HG03060 (cell line): Measurements from ENCODE around the gene USP34.
"Not testable (repeated sequence)": the region's sequence is repeated elsewhere in the genome, so short reads cannot be mapped to it uniquely, and the experiment has no call there.

ENCODE experiments used
- ATAC-seq: cut with Tn5 transposase; IDR thresholded peaks from one replicate; pipeline ENCODE4 v1.9.1; 2021; ENCODE audit warnings: low read depth, moderate number of reproducible peaks; ENCODE audit not compliant: unreplicated experiment

The USP34 gene, protein sequence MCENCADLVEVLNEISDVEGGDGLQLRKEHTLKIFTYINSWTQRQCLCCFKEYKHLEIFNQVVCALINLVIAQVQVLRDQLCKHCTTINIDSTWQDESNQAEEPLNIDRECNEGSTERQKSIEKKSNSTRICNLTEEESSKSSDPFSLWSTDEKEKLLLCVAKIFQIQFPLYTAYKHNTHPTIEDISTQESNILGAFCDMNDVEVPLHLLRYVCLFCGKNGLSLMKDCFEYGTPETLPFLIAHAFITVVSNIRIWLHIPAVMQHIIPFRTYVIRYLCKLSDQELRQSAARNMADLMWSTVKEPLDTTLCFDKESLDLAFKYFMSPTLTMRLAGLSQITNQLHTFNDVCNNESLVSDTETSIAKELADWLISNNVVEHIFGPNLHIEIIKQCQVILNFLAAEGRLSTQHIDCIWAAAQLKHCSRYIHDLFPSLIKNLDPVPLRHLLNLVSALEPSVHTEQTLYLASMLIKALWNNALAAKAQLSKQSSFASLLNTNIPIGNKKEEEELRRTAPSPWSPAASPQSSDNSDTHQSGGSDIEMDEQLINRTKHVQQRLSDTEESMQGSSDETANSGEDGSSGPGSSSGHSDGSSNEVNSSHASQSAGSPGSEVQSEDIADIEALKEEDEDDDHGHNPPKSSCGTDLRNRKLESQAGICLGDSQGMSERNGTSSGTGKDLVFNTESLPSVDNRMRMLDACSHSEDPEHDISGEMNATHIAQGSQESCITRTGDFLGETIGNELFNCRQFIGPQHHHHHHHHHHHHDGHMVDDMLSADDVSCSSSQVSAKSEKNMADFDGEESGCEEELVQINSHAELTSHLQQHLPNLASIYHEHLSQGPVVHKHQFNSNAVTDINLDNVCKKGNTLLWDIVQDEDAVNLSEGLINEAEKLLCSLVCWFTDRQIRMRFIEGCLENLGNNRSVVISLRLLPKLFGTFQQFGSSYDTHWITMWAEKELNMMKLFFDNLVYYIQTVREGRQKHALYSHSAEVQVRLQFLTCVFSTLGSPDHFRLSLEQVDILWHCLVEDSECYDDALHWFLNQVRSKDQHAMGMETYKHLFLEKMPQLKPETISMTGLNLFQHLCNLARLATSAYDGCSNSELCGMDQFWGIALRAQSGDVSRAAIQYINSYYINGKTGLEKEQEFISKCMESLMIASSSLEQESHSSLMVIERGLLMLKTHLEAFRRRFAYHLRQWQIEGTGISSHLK (N-terminal part only)

DNA sequence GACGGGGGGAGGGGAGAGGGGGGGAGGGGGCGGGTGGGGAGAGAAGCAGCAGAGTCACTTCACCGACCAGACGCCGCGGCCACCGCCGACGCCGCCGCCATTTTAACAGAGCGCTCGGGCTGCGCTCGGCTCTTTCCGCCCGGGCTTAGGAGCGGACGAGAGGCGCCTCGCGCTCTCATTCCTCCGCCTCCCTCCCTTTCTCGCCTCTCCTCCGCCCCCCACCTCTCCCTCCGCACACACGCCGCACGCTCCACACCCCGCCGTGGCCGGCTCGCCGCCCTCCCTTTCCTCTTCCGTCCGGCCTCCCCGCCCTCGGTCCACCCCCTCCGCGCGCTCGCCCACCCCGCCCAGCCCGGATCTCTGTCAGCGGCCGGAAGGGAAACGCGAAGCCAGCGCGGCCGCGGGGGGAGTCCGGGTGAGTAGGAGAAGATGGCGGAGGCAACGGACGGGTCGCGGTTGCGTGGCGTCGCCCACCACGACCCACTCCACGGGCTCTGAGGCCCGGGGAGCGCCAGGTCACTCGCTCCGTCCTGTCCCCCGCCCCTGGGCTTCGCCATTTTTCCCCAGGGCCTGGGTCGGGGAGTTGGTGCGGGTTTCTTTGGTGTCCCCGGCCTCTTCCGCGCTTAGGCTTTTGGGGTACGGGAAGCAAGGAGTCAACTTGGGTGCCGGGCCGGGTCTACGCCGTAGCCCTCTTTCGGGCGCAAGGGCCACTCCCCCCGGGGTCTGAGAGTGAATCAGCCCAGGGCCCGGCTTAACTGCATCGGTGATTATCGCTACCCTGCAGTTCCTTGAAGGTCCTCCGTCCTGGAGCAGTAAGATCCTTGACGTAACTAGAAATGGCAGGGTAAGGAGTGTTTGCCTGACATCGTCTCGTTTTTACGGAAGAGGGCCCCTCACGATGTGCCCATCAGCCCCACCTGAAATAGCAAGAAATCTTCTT lies at the start of gene USP34:
Gene USP34, minus strand, starts transcription at position 123 of the 940 bp plus-strand sequence. CDS start 395 bp downstream, outside the sequence.
- no peak for ATAC-seq

DNA sequence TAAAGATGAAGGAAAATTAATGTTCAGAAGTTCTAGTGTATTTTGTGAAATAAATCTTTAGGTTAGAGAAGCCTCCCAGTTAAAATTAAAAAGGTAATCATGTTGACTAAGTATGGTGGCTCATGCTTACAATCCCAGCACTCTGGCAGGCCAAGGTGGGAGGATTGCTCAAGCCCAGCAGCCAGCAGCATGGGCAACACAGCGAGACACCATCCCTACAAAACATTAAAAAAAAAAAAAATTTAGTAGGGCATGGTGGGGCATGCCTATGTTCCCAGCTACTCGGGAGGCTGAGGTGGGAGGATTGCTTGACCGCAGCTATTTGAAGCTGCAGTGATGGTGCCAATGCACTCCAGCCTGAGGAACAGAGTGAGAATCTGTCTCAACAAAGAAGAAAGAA lies 49.4 kb upstream of the USP34 start:
- ATAC-seq, result no peak

DNA sequence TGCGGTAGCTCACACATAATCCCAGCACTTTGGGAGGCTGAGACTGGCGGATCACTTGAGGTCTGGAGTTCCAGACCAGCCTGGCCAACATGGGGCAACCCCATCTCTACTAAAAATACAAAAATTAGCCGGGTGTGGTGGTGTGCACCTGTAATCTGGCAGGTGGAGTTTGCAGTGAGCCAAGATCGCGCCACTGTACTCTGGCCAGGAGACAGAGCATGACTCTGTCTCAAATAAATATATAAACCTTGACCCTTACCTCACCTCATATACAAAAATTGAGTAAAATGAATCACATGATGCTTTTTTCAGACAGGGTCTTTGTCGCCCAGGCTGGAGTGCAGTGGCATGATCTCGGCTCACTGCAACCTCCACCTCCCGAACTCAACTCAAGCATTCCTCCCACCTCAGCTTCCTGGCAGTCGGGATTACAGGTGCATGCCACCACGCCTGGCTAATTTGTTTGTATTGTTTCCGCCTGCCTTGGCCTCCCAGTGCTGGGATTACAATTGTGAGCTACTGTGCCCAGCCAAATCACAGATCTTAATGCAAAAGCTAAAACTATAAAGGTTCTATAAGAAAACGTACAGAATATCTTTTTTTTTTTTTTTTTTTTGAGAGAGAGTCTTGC lies 42.0 kb upstream of the USP34 start:
- no peak for ATAC-seq

DNA sequence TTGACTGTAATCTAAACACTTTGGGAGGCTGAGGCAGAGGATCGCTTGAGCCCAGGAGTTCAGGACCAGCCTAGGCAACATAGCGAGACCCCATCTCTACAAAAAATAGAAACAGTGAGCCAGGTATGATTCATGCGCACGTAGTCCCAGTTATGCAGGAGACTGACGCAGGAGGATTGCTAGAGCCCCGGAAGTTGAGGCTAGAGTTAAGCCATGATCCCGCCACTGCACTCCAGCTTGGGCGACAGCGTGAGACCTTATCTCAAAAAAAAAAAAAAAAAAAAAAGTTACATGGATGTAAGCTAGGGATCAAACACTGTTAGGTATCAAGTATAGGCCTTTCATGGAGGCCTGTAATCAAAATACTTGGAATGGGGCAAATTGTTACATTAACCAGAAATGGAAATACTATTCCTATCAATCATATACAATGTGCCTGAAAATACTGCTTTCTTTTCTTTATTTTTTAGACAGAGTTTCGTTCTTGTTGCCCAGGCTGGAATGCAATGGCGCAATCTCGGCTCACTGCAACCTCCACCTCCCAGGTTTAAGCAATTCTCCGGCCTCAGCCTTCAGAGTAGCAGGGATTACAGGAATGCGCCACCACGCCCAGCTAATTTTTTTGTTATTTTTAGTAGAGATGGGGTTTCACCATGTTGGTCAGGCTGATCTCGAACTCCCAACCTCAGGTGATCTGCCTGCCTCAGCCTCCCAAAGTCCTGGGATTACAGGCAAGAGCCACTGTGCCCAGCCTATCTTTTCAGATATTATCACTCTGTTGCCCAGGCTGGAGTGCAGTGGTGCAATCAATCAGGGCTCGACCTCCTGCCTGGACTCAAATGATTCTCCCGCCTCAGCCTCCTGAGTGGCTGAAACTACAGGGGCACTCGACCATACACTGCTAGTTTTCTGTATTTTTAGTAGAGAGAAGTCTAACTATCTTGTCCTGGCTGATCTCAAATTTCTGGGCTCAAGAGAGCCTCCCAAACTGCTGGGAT lies 40.1 kb upstream of the USP34 start:
- ATAC-seq, result no peak

DNA sequence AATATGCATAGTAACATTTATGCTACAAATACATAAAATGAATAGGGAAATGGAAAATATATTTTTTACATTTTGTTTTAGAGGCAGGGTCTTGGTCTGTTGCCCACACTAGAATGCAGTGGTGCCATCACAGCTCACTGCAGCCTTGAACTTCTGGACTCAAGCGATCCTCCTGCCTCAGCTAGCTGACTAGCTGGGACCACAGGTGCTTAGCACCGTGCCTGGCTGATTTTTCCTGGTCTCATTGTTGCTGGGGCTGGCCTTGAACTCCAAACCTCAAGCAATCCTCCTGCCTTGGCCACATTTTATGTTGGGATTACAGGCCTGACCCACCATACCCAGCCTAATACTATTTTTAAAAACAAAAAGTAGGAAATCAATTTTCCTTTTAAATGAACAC lies 34.1 kb upstream of the USP34 start:
- ATAC-seq, result no peak

DNA sequence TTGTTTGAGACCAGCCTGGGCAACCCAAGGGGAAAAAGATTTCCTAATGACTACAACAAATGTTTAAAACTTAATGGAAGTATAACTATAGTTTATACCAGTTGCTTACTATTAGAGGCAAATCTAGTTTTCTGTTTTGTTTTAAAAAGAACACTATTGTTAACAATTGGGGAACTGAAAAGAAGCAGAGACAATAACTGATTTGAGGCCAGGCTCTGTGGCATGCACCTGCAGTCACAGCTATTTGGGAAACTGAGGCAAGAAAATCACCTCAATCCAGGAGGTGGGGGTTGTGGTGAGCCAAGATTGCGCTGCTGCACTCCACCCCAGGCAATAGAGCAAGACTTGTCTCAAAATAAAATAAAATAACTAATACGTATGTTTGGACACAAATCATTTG lies 28.2 kb upstream of the USP34 start:
- no peak for ATAC-seq

DNA sequence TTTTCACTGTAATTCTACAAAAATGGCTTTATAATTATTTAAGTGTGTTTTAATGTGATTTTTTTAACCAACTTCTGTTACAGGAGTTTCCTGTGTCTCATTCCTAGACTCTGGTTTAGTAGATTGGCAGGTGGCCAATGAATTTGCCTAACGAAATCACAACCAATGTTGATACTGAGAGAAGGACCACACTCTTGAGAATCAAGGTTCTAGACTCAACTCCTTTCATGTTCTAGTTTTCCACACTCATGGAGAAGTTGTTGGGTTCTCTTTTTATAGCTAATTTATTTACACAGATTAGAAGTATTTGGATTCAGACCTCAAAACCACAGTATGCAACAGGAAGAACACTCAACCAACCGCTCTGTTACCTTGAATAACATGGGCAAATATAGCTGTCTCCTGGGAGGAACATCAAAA lies 22.6 kb upstream of the USP34 start:
- no peak for ATAC-seq

DNA sequence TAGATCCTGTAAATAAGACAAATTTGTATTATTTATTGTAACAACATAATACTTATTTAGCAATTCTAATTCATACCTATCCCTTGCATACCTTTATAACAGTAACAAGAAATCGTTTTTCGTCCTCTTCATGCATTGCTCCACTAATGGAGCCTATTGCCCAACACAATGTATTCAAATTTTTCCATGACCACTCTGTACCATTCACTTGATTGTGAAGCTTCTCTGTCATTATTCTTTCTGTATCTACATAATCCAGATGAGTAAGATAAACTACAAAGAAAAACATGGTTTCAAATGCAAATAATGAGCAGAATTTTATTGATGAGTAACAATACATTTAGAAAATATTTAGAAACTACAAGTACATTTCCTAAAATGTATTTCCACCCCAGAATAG lies 21.6 kb upstream of the USP34 start:
- ATAC-seq, result no peak

DNA sequence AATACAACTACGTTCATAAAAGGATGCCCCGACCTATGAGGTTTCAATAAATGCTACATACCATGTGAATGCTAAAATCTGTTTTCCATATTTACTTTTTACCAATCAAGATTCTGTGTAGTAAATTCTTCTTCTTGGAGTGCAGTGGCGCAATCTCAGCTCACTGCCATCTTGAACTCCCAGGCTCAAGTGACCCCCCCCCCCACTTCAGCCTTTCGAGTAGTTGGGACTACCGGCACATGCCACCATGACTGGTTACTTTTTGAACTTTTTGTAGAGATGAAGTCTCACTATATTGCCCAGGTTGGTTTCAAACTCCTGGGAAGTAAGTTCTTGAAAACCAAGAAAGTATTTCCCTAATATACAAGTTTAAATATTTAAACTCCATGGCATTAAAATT lies 14.4 kb upstream of the USP34 start:
- no peak for ATAC-seq

DNA sequence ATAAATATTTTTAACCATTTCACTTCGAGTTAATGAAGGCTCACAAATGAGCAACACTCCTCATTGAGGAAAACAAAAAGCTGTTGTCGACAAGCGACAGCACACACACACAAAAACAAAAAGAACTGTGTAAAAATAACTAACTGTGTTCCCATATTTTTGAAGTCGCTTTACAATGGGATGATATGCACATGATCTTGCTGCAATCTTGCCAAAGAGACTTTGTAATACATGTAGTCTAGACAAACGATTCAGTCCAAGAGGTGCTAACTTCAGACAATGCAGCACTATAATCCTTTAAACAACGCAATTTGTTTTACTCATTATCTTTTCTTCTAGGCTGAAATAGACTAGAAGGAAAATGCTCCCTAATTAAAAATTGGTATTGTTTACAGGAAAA lies 7.2 kb upstream of the USP34 start:
- no peak for ATAC-seq

DNA sequence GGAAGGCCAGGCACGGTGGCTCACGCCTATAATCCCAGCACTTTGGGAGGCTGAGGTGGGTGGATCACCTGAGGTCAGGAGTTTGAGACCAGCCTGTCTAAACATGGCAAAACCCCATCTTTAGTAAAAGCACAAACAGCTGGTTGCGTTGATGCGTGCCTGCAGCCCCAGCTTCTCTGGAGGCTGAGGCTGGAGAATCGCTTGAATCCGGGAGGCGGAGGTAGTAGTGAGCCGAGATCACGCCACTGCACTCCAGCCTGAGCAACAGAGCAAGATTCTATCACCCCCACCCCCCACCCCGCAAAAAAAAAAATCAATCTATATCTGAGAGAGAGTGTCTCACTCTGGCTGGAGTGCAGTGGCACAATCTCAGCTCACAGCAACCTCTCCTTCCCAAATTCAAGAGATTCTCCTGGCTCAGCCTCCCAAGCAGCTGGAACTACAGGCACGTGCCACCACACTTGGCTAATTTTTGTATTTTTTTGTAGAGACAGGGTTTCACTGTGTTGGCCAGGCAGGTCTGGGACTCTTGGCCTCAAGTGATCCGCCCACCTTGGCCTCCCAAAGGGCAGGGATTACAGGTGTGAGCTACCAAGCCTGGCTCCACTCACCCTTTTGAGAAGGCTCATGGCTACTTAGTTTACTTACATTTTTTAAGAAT lies 6.2 kb upstream of the USP34 start:
- ATAC-seq, result not testable (repeated sequence)

DNA sequence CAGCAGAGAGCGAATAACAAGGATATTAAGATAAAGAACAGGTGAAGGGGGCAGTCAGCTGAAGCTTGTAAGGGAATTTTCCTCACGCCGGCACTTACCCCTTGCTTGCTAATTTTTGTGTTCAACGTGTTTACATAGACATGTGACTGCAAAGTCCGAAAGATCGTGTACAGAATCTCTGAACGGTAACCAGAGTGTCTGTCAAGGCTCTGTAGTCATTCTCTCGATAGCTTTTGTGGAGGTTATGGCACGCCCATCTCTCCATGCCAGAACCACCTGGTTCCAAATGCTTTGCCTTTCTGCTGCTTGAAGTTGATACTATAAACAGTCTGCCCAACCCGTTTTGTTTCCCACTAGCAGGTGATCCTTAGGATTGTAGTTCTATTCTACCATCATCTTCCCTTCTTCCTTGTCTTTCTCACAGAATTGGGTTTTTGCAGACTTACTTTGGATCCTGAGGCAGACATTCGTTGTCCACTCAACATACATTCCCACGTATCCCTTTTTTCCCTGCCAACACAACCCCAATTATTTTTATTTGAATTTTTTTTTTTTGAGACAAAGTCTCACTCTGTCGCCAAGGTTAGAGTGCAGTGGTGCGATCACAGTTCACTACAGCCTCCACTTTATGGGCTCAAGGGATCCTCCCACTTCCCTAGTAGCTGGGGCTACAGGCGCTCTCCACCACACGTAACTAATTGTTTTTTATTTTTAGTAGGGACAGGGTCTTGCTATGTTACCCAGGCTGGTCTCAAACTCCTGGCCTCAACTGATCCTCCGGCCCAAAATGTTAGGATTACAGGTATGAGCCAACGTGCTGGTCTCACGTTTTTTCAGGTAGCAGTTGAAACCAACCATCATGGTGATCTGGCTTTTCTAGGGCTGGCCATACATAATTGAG lies 1.3 kb upstream of the USP34 start:
- ATAC-seq, result no peak

DNA sequence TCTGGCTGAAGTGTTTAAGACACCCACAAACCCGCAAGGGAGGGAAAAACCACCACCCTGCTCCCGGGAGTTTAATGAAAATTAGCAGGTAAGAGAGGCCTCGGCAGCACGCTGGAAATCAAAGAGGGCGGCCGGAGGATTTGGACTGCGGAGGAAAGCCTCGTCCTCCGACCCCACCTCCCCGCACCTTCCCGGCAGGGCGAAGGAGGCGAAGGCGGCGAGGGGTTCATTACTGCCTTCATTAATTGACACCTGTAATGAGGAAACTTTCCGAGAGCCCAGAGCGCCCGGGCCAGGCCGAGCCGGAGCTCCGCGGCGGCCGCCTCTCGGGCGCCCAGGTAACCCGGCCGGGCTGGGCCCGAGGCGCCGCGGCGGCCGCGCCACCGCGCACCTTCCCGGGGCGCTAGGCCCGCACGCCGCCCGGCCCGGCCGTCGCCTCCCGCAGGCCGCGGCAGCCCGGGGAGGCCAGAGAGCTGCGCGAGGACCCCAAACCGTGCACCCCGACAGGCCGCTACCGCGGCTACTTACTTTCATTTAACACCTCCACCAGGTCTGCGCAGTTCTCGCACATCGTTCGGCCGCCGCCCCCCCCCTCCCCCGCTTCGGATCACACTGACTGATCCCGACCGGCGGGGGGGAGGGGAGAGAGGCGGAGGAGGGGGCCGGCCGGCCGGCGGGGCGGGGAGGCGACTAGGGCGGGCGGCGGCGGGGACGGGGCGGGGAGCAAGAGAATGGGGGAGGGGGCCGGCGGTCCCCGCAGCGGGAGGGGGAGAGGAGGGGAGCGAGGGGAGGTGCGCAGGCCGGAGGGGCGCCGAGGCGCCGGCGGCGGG lies 550 bp downstream of the USP34 start:
- ATAC-seq, result no peak

DNA sequence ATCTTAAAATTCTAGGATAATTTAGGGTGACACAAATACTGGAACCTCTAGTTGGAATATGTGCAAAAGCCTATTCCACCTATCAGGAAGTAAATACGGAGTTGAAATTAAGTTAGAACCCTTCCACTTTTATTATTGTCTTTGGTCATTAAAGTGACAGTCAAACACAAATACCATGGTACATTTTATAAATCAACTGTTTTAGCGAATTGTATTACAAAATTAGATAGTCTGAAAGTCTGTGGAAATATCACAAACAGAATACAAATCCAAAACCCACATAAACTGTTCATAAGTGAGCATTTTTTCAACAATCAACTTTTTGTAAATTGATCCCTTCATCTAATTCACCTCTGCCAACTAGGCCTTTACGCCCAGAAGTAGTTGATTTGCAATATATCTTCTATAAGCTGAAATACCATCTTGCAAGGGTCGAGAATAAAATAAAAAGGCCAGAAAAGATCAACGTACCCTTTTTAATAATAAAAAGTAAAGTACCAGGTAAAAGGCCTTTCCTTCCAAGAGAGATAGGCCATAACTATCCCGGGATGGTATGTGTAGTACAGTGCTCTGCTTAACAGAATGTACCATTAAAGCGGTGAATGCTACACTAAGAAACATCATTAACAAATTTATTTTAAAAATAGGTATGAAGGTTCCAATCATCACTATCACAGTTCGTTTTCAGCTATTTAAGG lies 1.3 kb downstream of the USP34 start:
- ATAC-seq, result no peak

DNA sequence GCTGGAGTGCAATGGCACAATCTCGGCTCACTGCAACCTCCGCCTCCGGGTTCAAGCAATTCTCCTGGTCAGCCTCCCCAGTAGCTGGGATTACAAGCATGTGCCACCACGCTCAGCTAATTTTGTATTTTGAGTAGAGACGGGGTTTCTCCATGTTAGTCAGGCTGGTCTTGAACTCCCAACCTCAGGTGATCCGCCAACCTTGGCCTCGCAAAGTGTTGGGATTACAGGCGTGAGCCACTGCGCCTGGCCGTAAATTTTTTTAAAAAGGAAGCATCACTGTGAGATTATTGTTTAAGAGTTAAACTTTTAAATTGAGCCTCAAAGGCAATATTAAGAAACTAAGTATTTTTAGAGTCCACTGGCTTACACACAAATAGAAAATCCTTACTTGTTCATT lies 2.7 kb downstream of the USP34 start:
- ATAC-seq, result not testable (repeated sequence)
